Measurements from ENCODE around the gene POLR3GL. TPM values are rescaled to one million over a fixed set of nuclear protein-coding genes. Genes with fewer than 3 reads are reported as not detected.
A peak's percentile ranks its signal among the peaks of the same experiment; 100 is the strongest.

POLR3GL gene
- total and polyA plus RNA-seq, 2 experiments from 2014 or later: 43.4 to 65.1 TPM

DNA sequence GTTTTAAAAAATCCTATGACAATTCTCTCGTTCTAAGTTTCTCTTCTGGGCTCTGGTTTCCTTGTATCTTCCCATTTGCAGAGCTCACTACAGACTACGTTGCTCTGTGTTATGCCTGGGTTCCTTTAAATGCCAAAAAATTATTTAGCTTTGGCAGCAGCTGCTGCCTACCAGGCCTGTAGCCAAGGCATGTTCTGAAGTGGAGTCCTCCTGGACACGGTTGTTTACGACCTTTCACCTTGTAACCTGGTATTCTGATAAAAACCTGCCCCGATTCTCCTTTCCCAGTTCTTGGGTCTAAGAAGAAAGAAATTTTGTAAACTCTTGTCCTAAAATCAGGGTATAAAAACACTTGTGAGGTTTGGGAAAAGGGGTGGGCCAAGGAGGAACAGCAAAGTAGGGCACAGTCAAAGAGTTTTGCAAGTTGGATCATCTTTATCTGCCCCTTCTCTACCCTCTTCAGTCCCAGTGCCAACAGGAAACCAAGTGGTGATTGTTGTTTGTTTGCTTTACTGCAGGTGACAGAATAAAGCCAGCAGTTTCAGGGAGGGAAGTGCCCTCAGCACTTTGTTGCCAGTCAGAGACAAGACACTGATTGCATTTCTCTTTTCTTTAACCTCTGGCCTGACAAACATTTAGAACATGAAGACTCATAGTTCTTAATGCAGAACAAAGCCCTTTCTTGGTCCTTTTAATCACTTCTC lies 35.0 kb downstream of the POLR3GL start:
- H3K4me3 ChIP-seq: no peak overlapping the region
- peak overlapping the region; percentile 78 for H3K27ac ChIP-seq
- peak in 1 of 2 donors; percentile 49 for DNase-seq (ENCODE audit: low read depth in 1 of 2, low spot score in 1 of 2)
- H3K9me3 ChIP-seq (ENCODE audit: low read depth): no peaks in the 10 kb centered on the region
- peaks cover 9% of the 10 kb centered on the region for H3K36me3 ChIP-seq
- H3K4me1 ChIP-seq (ENCODE audit: low read depth): peaks cover 23% of the 10 kb centered on the region
- TF ChIP-seq, protein P1, sequence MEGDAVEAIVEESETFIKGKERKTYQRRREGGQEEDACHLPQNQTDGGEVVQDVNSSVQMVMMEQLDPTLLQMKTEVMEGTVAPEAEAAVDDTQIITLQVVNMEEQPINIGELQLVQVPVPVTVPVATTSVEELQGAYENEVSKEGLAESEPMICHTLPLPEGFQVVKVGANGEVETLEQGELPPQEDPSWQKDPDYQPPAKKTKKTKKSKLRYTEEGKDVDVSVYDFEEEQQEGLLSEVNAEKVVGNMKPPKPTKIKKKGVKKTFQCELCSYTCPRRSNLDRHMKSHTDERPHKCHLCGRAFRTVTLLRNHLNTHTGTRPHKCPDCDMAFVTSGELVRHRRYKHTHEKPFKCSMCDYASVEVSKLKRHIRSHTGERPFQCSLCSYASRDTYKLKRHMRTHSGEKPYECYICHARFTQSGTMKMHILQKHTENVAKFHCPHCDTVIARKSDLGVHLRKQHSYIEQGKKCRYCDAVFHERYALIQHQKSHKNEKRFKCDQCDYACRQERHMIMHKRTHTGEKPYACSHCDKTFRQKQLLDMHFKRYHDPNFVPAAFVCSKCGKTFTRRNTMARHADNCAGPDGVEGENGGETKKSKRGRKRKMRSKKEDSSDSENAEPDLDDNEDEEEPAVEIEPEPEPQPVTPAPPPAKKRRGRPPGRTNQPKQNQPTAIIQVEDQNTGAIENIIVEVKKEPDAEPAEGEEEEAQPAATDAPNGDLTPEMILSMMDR (IDR thresholded peaks at IDR 0.05; ENCODE audit: low read depth, low read length): no peak
- H3K27me3 ChIP-seq: no peaks in the 10 kb centered on the region

DNA sequence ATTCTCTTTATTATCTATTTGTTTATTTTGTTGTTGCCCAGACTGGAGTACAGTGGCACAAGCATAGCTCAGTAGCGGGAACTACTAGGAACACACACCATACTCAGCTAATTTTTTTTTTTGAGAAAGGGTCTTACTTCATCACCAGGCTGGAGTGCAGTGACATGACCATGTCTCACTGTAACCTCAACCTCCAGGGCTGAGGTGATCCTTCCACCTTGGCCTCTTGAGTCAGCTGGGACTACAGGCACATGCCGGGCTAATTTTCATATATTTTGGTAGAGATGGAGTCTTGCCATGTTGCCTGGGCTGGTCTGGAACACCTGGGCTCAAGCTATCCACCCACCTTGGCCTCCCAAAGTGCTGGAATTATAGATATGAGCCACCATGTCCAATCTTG lies 37.2 kb downstream of the POLR3GL start:
- Histone ChIP-seq H3K4me1 (ENCODE audit: low read depth) (peaks cover 23% of the 10 kb centered on the region), H3K27ac (no peak overlapping the region), H3K27me3 (no peaks in the 10 kb centered on the region), H3K4me3 (no peak overlapping the region), H3K36me3 (no peaks in the 10 kb centered on the region), H3K9me3 (ENCODE audit: low read depth) (no peaks in the 10 kb centered on the region)
- TF ChIP-seq, protein P1 (IDR thresholded peaks at IDR 0.05; ENCODE audit: low read depth, low read length): no peak
- no peak for DNase-seq (ENCODE audit: low read depth in 1 of 2, low spot score in 1 of 2)

DNA sequence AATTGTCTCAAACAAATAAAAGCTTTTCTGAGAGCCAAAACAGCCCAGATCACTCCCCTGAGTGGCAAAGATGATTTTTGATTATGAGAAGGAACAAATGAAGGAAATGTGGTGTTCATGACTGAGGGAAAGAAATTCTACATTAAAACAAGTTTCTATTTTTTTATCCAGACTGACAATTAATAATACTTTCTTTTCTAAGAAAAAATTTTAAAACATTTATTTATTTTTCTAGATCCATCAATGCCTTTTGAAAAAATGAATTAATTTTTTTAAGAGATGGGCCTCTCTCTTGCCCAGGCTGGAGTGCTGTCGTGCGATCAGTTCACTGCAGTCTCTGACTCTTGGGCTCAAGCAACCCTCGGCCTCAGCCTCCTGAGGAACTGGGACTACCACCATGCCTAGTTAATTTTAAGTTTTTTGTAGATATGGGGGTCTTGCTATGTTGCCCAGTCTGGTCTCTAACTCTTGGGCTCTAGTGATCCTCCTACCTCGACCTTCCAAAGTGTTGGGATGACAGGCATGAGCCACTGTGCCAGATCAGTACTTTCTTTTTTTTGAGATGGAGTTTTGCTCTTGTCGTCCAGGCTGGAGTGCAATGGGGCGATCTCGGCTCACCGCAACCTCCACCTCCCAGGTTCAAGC lies 43.1 kb downstream of the POLR3GL start:
- Histone ChIP-seq H3K4me1 (ENCODE audit: low read depth) (no peaks in the 10 kb centered on the region), H3K4me3 (no peak overlapping the region), H3K27me3 (no peaks in the 10 kb centered on the region), H3K27ac (no peak overlapping the region), H3K9me3 (ENCODE audit: low read depth) (no peaks in the 10 kb centered on the region), H3K36me3 (no peaks in the 10 kb centered on the region)
- no peak for DNase-seq (ENCODE audit: low read depth in 1 of 2, low spot score in 1 of 2)
- TF ChIP-seq, protein P1 (IDR thresholded peaks at IDR 0.05; ENCODE audit: low read depth, low read length): no peak

DNA sequence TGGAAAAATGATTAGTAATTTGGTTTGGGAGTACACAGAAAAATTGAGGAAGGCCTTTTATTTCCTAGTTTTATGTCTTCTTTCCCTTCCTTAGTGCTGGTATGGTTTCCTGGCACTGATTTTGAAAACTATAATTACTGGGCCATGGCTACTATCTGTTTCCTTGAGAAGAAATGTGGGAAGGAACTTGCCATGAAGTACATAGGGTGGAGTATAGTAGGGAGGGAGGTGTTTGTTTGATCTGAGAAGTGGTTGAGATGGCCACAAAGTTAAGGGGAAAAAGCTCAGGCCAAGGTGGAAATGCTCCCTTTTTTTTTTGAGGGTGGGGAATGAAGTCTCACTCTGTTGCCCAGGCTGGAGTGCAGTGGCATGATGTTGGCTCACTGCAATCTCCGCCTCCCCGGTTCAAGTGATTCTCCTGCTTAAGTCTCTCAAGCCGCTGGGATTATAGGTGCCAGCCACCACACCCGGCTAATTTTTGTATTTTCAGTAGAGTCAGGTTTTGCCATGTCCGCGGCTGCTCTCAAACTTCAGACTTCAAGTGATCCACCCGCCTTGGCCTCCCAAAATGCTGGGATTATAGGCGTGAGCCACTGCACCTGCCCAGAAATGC lies 45.7 kb downstream of the POLR3GL start:
- TF ChIP-seq, protein P1 (IDR thresholded peaks at IDR 0.05; ENCODE audit: low read depth, low read length): no peak
- no peak overlapping the region for H3K4me3 ChIP-seq
- DNase-seq (ENCODE audit: low read depth in 1 of 2, low spot score in 1 of 2): no peak

DNA sequence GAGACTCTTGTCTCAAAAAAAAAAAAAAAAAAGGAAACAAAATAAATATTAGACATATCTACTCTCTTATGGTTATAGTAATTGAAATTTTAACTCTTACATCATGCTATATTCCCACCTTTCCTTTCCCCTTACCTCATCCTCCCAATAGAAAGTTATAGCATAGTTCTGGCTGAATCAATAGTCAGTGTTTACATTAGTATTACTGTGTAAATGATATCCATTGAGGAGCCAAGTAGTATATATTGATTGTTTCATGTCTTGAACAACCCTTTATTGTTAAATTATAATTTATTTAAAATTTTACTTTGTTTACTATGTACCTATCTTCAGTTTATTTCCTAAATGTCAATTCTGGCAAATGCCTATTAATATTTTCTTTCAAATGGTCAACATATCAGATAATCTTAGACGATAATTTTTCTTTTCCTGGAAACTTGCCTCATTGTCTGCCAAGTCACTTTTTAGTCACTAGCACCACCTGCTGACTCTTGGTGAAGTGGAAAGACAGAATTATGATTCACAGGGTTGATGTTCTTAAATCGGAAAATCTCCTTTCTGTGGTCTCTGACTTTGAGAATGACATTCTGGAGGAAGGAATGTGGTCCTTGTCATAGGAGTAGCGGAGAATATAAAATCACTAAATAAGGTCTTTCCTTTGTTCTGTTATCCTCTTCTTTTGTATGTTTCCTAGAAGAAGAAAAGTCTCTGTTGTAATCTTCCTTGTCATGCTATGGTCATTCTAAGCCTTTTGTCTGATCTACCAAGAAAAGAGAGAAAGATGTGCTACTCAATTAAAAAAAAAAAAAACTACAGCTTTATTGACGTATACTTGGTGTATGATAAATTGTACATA lies 48.4 kb downstream of the POLR3GL start:
- Histone ChIP-seq H3K9me3 (ENCODE audit: low read depth) (no peaks in the 10 kb centered on the region), H3K27me3 (peaks cover 17% of the 10 kb centered on the region), H3K4me3 (no peak overlapping the region), H3K4me1 (ENCODE audit: low read depth) (no peaks in the 10 kb centered on the region), H3K36me3 (no peaks in the 10 kb centered on the region), H3K27ac (no peak overlapping the region)
- TF ChIP-seq, protein P1 (IDR thresholded peaks at IDR 0.05; ENCODE audit: low read depth, low read length): peak; percentile 70
- peak; percentile 64 to 83 for DNase-seq (ENCODE audit: low read depth in 1 of 2, low spot score in 1 of 2)

More for the DNA sequence above, 45.7 kb downstream of the POLR3GL start:
- Histone ChIP-seq H3K4me1 (ENCODE audit: low read depth) (no peaks in the 10 kb centered on the region), H3K36me3 (no peaks in the 10 kb centered on the region), H3K27me3 (no peaks in the 10 kb centered on the region), H3K27ac (no peak overlapping the region), H3K9me3 (ENCODE audit: low read depth) (no peaks in the 10 kb centered on the region)

All from cardiac muscle cell (in vitro differentiated cells and primary cell).